GM19372 (cell line): ENCODE results near the gene SCGB1A1.

Experiments
- ATAC-seq: cut with Tn5 transposase; IDR thresholded peaks from one replicate; pipeline ENCODE4 v1.9.1; 2021; ENCODE audit warnings: mild to moderate bottlenecking, low read depth, moderate library complexity; ENCODE audit not compliant: unreplicated experiment

The SCGB1A1 gene

GRCh38 chr11:62472063-62472884, 53.4 kb downstream of the SCGB1A1 start:
- no peak for ATAC-seq
